Ramos (cell line): Measurements from ENCODE around the gene PPP2R5D.

Experiments used
- in situ Hi-C: fragments of 300-500 bp; cut with MboI; formaldehyde crosslinking; loops from one replicate; pipeline ENCODE4 v1.14.3; 2022; ENCODE audit warnings: low sequenced_read_pairs; ENCODE audit not compliant: unreplicated experiment

PPP2R5D gene

DNA sequence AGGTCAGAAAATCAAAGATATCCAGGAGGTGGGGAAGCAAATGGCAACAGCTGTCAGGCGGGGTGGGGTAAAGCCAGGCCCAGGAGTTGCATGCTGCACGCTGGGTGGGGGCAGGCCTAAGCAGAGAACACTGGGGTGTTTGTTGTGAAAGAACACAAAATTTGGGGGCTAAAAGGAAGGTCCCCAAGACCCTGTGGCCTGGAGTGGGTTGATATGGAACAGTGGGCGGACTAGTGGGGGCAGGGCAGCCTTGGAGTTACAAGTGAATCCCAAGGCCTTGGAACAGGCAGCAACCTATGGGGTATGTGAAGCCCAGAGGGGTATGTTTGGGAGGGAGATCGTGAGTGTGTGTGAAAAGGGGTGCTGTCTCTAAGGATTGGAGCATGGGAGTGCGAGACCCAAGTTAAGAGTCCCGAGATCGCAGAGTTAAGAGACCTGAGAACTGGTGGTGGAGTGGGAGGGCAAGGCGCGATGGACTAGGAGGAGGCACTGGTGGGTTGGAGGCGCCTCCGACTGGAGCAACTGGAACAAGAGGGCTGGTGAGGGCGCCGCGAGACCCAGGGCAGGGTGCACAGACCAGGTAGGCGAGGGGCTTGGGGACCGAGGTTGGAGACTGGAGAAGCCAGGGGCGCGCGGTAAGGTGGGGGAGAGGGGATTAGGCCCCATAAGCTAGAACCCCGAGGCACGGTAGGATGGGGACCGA lies 68.6 kb downstream of the PPP2R5D start:
- in situ Hi-C loops: no loop called here

DNA sequence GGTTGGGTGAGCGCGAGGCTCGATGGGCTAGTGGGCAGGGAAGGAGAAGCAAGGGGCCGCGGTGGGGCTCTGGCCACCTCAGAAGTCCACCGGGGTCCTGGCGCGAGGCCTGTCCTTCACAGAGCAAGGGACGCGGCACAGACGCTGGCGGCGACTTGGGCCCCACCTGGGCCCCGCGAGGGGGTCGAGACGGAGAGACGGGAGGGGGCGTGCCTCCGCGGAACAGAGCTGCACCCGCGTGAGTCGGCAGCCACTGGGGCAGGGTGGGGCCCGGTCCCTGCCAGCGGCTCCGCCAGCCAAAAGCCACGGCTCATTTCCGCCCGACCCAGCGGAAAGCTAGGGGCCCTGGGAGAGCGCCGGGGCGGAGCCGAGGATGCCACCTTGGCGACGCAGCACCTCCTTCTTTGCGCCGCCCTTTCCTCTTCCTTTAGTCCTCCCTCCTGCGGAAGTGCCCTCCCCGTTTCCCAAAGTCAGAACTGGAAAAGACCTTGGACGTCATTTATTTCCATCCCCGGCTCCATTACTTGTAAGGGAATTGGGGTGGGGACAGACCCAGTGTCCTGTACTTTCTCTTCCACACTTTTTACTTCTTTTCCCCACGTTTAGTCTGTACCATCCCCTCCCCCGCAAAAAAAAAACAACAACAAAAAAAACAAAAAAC lies 69.3 kb downstream of the PPP2R5D start, which contains the start of gene CUL7:
CUL7 (minus strand) TSS at position 307 of the 661 bp plus-strand sequence. CDS start 1,063 bp downstream, outside the sequence.
- in situ Hi-C loops: no loop called here

DNA sequence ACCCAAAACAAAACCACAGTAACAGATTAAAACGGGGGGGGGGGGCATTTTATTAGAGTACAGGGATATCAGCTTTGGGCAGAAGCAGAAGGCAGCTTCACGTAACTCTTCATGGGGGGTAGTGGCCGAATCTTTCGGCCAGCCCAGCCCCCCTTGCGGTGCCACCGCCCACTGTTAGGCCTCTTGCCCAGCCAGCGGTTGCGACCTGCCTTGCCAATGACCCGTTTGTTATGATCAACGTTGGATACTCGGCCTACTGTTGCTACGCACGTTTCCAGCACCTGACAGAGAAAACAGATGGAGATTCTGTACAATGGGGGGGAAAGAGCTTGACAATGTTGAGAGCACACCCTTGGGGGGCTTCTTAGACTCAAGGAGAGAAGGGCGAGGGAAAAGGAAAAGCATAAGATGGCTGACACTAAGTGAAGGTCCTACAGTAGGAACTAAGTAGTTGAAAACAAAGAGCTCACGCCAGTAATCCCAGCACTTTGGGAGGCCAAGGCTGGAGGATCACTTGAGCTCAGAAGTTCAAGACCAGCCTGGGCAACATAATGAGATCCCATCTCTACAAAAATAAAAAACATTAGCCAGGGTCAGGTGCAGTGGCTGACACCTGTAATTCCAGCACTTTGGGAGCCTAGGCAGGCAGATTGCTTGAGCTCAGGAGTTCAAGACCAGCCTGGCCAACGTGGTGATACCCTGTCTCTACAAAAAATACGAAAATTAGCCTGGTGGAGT lies 70.0 kb downstream of the PPP2R5D start:
- in situ Hi-C loops: no loop called here

DNA sequence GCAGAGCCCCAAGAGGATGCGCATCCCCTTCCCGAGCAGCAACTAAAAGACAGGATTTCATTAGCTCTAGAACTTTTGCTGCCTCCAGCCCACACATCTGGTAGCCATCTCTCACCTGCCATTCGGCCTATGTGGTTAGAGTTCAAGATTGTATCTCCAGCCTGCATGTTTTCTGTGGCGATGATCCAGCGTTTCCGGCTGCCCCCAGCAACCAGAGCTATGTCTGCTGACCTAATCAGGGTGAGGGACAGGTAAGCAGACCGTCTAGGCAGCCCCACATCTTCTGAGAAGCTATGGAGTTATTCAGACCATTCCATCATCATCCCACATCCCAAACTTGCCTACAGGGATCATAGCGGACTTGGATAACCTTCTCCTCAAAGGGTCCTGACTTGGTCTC lies 71.6 kb downstream of the PPP2R5D start:
- in situ Hi-C loops: no loop called here

DNA sequence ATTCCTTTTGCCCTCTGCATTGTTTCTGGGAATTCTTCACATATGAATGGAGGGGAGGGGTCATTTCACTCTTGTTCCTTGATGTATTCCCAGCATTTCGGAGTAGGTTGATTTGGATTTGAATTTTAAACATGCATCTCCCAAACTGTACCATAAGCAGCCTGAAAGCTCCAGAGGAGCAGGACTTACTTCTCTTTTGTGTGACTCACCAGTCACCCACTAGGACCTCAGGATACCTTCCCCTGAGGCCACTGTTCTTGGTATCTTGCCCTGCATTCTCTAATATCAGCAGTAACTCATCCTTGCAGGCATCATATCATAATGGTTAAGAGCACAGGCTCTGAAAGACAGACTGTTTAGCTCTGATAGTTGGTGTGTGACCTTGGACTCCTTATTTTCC lies 74.2 kb downstream of the PPP2R5D start:
- in situ Hi-C loops: no loop called here

DNA sequence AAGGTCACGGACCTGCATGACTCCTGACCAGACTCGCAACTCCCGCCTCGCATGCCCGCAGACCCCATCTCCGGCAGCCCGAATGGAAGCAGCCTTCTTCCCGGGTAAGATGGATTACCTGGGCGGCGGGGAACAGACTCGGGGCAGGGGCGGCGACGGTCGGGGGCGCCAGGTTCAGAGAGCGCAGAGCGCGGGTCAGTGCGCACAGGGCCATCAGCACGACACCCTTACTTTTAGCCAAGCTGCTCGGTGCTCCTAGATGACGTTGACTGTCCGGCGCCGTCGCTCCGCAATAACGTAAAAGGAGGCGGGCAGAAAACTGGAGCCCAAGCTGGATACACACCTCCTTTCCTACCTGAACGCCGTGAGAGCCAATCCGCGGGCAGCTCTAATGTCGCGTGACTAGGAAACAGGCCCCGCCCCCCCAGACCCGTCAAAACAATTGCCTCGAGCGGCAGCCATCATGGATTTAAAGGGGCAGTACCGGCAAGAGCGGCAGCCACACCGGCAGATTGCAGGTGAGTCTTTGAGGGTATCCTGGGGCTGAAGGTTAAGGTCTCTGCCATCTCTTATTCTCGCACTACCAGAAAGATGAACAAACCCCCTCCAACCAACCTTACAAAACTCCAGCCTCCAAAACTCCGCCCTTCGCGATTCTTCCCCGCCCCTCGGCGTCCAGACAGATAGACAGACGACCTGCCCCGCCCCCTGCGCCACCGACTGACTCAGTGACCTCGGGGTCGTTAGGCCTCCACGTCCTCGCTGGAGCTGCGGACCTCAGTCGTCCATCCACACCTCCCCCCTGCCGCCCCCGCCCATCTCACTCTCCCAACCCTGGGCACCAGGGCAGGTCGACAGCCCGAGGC lies 75.0 kb downstream of the PPP2R5D start, which contains the start of the genes KLC4 and MRPL2:
KLC4 (plus strand) TSS at position 464 of the 866 bp plus-strand sequence. CDS start 1,705 bp downstream, outside the sequence.
MRPL2 (minus strand) TSS at position 267 of the 866 bp plus-strand sequence; CDS start at position 214, 53 bp downstream.
- in situ Hi-C loops: no loop called here

DNA sequence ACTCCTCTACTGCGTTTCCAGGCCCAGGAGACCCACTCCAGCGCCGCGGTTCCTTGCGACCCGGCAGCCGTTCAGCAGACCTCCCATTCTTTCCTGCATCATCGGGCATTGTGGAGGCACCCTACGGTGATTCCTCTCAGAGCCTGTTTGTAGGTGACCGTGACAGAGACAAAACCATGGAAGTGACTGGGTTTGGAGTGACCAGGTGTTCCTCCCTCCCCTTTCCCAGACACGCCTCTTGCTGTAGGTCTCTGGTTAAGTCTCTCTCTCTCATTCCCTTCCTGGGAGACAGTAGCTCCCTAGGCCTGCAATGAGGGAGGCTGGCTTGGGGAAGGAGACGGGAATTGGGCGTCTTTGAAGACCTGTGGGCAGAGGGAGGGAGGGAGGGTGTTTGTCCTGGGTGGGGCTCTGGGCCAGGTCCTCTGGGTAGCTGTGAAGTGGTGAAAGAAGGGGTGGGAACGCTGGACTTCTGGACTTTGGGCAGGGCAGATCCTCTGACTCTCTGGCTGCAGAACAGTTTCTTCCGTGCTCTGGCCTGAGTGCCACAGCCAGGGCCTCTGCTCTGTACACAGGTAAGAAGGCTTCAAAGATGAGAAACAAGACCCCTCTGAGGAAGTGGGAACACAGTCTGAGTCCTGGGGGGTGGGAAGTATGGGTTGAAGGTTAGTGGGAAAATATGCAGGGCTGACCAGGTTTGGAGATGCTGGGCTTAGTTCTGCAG lies 75.8 kb downstream of the PPP2R5D start:
- in situ Hi-C loops: no loop called here

DNA sequence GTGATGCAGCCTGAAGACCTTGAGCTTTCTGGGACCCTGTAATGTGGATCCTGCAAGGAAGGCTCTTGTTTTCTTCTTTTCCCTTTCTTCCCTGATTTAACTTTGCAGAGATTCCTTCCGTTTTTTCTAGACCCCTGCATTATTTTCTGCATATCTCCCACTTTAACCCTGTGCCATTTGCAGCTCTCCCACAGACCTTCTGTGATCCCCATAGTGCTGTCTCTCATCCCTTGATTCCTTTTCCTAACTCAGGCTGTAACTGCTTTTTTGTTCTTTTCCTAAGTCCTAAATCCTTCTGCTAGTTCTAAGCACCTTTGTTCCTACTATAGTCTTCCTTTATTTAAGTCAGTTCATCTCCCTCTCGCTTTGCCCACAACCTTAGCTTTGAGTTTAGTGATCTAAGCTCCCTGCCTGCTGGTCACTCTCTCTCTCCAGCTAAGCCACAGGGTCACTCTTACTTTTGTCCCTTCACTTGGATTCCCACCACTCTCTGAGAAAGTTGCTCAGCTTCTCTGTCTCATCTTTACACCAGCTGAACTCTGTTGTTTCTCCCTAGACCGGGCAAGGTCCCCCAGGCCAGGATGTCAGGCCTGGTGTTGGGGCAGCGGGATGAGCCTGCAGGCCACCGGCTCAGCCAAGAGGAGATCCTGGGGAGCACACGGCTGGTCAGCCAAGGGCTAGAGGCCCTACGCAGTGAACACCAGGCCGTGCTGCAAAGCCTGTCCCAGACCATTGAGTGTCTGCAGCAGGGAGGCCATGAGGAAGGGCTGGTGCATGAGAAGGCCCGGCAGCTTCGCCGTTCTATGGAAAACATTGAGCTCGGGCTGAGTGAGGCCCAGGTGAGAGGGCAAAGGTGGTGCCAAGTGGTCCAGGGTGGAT lies 76.6 kb downstream of the PPP2R5D start:
- in situ Hi-C loops: no loop called here

DNA sequence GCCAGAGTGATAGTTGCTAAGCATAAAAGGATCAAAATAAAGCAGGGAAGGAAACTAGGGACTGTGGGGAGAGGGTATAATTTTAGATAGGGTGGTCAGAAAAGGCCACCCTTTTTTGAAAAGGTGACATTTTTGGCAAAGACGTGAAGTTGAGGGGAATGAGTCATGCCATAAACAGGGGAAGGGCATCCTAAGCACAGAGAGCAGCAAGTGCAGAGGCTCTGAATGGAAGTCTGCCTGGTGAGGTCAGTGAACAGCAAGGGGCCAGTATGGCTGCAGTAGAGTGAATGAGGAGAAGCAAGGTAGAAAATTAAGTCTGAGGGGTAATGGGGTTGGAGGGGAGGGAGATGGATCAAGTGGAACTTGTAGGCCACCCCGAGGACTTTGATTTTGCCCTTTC lies 77.5 kb downstream of the PPP2R5D start:
- in situ Hi-C loops: no loop called here
